Measurements from ENCODE around the gene TPRG1L. TPM values are rescaled to one million over a fixed set of nuclear protein-coding genes. Genes with fewer than 3 reads are reported as not detected.
A peak's percentile ranks its signal among the peaks of the same experiment; 100 is the strongest.

Gene TPRG1L
- total and polyA plus RNA-seq, 2 of the 4 experiments (the other 2 are of a cell fraction) = 25.3 to 39.5 TPM

DNA sequence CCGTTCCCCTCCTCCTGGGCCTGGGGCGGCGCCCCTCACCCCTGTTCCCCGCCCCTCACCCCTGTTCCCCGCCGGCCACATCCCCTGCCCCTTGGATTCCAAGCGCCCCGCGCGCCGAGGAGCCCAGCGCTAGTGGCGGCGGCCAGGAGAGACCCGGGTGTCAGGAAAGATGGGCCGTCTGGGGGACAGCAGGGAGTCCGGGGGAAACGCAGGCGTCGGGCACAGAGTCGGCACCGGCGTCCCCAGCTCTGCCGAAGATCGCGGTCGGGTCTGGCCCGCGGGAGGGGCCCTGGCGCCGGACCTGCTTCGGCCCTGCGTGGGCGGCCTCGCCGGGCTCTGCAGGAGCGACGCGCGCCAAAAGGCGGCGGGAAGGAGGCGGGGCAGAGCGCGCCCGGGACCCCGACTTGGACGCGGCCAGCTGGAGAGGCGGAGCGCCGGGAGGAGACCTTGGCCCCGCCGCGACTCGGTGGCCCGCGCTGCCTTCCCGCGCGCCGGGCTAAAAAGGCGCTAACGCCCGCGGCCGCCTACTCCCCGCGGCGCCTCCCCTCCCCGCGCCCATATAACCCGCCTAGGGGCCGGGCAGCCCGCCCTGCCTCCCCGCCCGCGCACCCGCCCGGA, 27.2 kb downstream of the TPRG1L start, which contains the start of gene TP73:
Gene TP73, plus strand, starts transcription at position 587 of the 618 bp plus-strand sequence. CDS start 29,850 bp downstream, outside the sequence.
- Histone ChIP-seq H4K20me1 (ENCODE audit: insufficient read depth, low read length) (no peaks in the 10 kb centered on the region; the same call in 1 of the 2 replicates), H3K23ac (ENCODE audit: low read depth, low read length) (no peak within 1 kb of the TSS), H3K27ac (ENCODE audit: insufficient read depth, low read length) (no peak within 1 kb of the TSS), H2AK9ac (replicated peaks; ENCODE audit: low read depth, low read length, poor library complexity) (no peak within 1 kb of the TSS), H3K79me1 (ENCODE audit: low read depth in 1 of 2, low read length in 2 of 2) (peaks cover 4 to 10% of the 10 kb centered on the region in 2 experiments), H2BK120ac (ENCODE audit: low read depth, low read length) (no peak within 1 kb of the TSS), H2BK5ac (ENCODE audit: low read depth, low read length, poor library complexity, severe bottlenecking) (no peak within 1 kb of the TSS), H3K9ac (ENCODE audit: low read depth, low read length) (no peak within 1 kb of the TSS), H3K27me3 (ENCODE audit: control insufficient read depth, insufficient read depth, low read length) (peaks cover 59% of the 10 kb centered on the region), H4K91ac (ENCODE audit: insufficient read depth, low read depth, low read length) (no peak within 1 kb of the TSS), H2AFZ (replicated peaks; ENCODE audit: low read length, poor library complexity) (peak within 1 kb of the TSS; percentile 73), H3K18ac (ENCODE audit: low read depth, low read length) (no peak within 1 kb of the TSS), H2BK20ac (ENCODE audit: low read depth, low read length) (no peak within 1 kb of the TSS), H3K56ac (ENCODE audit: extremely low read depth, insufficient read depth, low read length) (no peak within 1 kb of the TSS), H3K9me1 (ENCODE audit: insufficient read depth, low read length) (no peaks in the 10 kb centered on the region), H3K14ac (replicated peaks; ENCODE audit: low read depth, low read length) (no peak within 1 kb of the TSS), H3K9me3 (ENCODE audit: control insufficient read depth, insufficient read depth, low read length) (no peaks in the 10 kb centered on the region), H3K4me1 (ENCODE audit: control insufficient read depth, insufficient read depth, low read length) (no peaks in the 10 kb centered on the region; the same call in 1 of the 2 replicates), H2AK5ac (ENCODE audit: low read depth, low read length) (no peak within 1 kb of the TSS), H4K5ac (ENCODE audit: low read depth, low read length) (no peak within 1 kb of the TSS), H3K4me2 (ENCODE audit: low read depth, low read length) (no peak within 1 kb of the TSS; the same call in 1 of the 2 replicates), H4K8ac (ENCODE audit: low read depth in 2 of 2, low read length in 2 of 2) (no peak within 1 kb of the TSS), H3K4me3 (ENCODE audit: insufficient read depth, low read depth, low read length) (no peak within 1 kb of the TSS; the same call in 1 of the 2 replicates), H2BK15ac (ENCODE audit: low read depth, low read length) (no peak within 1 kb of the TSS), H3K36me3 (ENCODE audit: control insufficient read depth, insufficient read depth, low read length) (peaks cover 3% of the 10 kb centered on the region; the same call in 1 of the 2 replicates), H3K4ac (ENCODE audit: low read depth, low read length) (no peak within 1 kb of the TSS)
- POLR2A ChIA-PET (ENCODE audit: unreplicated experiment) = no interaction called here
- BruUV-seq (replicated peaks) = no TSS peak
- dilution Hi-C loops (cut with HindIII; ENCODE audit: low sequenced_read_pairs, unreplicated experiment) (no loop called here), intact Hi-C loops (cut with micrococcal nuclease) (no loop called here), in situ Hi-C loops (cut with MboI; ENCODE audit: low sequenced_read_pairs) (no loop called here)
- DNase-seq (no peak), ATAC-seq (ENCODE audit: low read depth) (no peak)
- 0% methylated on average over 27 of the region's 80 CpGs; no CpG with 5 or more reads in 1 of the 2 experiments for WGBS, 2 experiments (ENCODE audit: extremely low coverage in 2 of 2, insufficient read length in 1 of 2)
- CTCF ChIA-PET = no interaction called here
- TF ChIP-seq NFE2L2 (IDR thresholded peaks at IDR 0.05; ENCODE audit: low read depth, low read length) = no peak

Measured in IMR-90 (cell line).